SH-SY5Y (cell line): ENCODE data around the gene MEIS2.

Source experiments
- GATA2 ChIP-seq: IDR thresholded peaks from 2 replicates; pipeline ENCODE4 v1.6.1; 2011; ENCODE audit warnings: mild to moderate bottlenecking, low read depth, low read length
- GATA3 ChIP-seq: IDR thresholded peaks from 2 replicates; pipeline ENCODE4 v1.6.1; 2011; ENCODE audit warnings: low read depth, mild to moderate bottlenecking, low read length, moderate library complexity

DNA sequence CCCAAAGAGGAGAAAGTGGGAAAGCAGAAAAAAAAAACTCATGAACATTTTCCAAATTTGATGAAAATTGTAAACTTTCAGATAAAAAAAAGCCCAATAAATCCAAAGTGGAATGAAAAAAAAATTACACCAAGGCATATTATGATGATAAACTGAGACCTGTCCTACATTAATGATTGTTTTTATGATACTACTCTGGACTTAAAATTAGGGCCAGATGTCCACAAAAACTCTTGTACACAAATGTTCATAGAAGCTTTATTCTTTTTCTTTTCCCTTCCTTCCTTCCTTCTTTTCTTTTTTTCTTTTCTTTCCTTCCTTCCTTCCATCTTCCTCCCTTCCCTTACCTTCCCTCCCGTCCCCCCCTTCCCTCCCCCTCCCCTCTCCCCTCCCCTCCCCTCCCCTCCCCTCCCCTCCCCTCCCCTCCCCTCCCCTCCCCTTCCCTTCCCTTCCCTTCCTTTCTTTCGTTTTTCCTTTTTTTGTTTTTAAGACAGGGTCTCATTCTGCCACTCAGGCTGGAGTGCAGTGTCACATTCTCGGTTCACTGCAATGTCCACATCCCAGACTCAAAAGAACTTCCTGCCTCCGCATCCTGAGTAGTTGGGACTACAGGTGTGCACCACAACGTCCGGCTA is 243.9 kb downstream of the MEIS2 start:
- TF ChIP-seq GATA2, result no peak
- no peak for TF ChIP-seq GATA3
